Gastroesophageal sphincter (tissue), 4 donors: ENCODE measurements around the gene FAM184B. TPM values are rescaled to one million over a fixed set of nuclear protein-coding genes. Genes with fewer than 3 reads are reported as not detected.

Experiments used
- ATAC-seq: fragments of 150-250 bp; one replicate; pipeline ENCODE4 v1.9.1; 2016; ENCODE audit warnings: mild to moderate bottlenecking, moderate library complexity
- H3K27ac ChIP-seq, 4 donors: fragments of 200-600 bp; sonication (generic) in 3 of 4; 1 replicate in 3 of 4; 2 replicates in 1 of 4; pipeline ENCODE4 v1.5.1; 2016 to 2019
- H3K27me3 ChIP-seq: fragments of 200-600 bp; sonication (generic); one replicate; pipeline ENCODE4 v1.5.1; 2019
- H3K36me3 ChIP-seq, 2 donors: fragments of 200-600 bp; sonication (generic); one replicate each; pipeline ENCODE4 v1.5.1; 2019; ENCODE audit warnings: control low read depth in 1 of 2
- H3K4me1 ChIP-seq, 3 donors: fragments of 200-600 bp; sonication (generic); 1 replicate in 2 of 3; 2 replicates in 1 of 3; pipeline ENCODE4 v1.5.1; 2016 to 2019; ENCODE audit warnings: control low read depth in 2 of 3
- H3K4me3 ChIP-seq, 2 donors: fragments of 200-600 bp; sonication (generic); one replicate each; pipeline ENCODE4 v1.5.1; 2019; ENCODE audit warnings: mild to moderate bottlenecking in 1 of 2, moderate library complexity in 1 of 2
- H3K9me3 ChIP-seq, 3 donors: fragments of 200-600 bp; sonication (generic); one replicate each; pipeline ENCODE4 v1.5.1; 2017 to 2019; ENCODE audit warnings: control low read depth in 2 of 3
- CTCF ChIP-seq, 4 experiments: fragments of 200-600 bp in 2 of 4; fragments of 450-650 bp in 2 of 4; sonication (generic) in 1 of 4; IDR thresholded peaks; one replicate each; pipeline ENCODE4 v1.5.1; 2017 to 2019; ENCODE audit warnings: antibody characterized with exemption in 4 of 4, mild to moderate bottlenecking in 2 of 4, moderate library complexity in 2 of 4
- EP300 ChIP-seq: sonication (generic); formaldehyde crosslinking; IDR thresholded peaks from one replicate; pipeline ENCODE4 v1.6.1; 2017; ENCODE audit warnings: antibody characterized with exemption, mild to moderate bottlenecking
- POLR2A ChIP-seq, 2 donors: fragments of 450-650 bp; IDR thresholded peaks; one replicate each; pipeline ENCODE4 v1.6.1; 2017; ENCODE audit warnings: antibody characterized with exemption in 2 of 2, mild to moderate bottlenecking in 2 of 2, moderate library complexity in 1 of 2
- POLR2AphosphoS5 ChIP-seq: sonication (generic); formaldehyde crosslinking; IDR thresholded peaks from one replicate; pipeline ENCODE4 v1.6.1; 2017; ENCODE audit warnings: antibody characterized with exemption
- WGBS, 2 donors: methylation state at CpG; one replicate each; pipeline ENCODE4 v1.1.5; 2018; ENCODE audit warnings: low coverage in 1 of 2; 5-methylcytosine and 5-hydroxymethylcytosine counted together
- total RNA-seq, 4 donors: library from RNA; depleted of rRNA; stranded (reverse); fragments of >200 nt; gene quantifications; one replicate each; pipeline ENCODE4 v1.1.0, GENCODE V29; 2016

The FAM184B gene
- total RNA-seq, 4 donors from 2014 or later, result under 0.01 TPM; not detected in 3

- H3K36me3 ChIP-seq, result peaks cover 0 to 3% of the 10 kb centered on the region in 2 donors
- no peaks in the 10 kb centered on the region for H3K9me3 ChIP-seq
- TF ChIP-seq POLR2A (IDR thresholded peaks at IDR 0.05) (no peak), EP300 (no peak), CTCF (IDR thresholded peaks at IDR 0.05) (no peak), POLR2AphosphoS5 (no peak)
- no peak for ATAC-seq
- peaks cover 17% of the 10 kb centered on the region for H3K27me3 ChIP-seq
- peaks cover 0 to under 1% (median 0%) of the 10 kb centered on the region in 3 donors for H3K4me1 ChIP-seq
- 50 to 77% methylated on average over 2 to 5 of the region's 9 CpGs for WGBS, 2 donors
- H3K4me3 ChIP-seq, result no peak overlapping the region
- no peak overlapping the region for H3K27ac ChIP-seq
Measured at GRCh38 chr4:17647176-17647806, 134.1 kb downstream of the FAM184B start.

GRCh38 chr4:17646693-17647092 is 134.7 kb downstream of the FAM184B start:
- Histone ChIP-seq H3K27ac (no peak overlapping the region), H3K4me3 (no peak overlapping the region), H3K4me1 (peaks cover 0 to 6% (median 0%) of the 10 kb centered on the region in 3 donors), H3K9me3 (no peaks in the 10 kb centered on the region), H3K36me3 (peaks cover 0 to 7% of the 10 kb centered on the region in 2 donors), H3K27me3 (peaks cover 22% of the 10 kb centered on the region)
- ATAC-seq, result no peak
- WGBS, 2 donors, result 25 to 74% methylated on average over 2 to 3 of the region's 3 CpGs
- TF ChIP-seq CTCF (IDR thresholded peaks at IDR 0.05), result no peak
- TF ChIP-seq POLR2A (IDR thresholded peaks at IDR 0.05), result no peak
- no peak for TF ChIP-seq POLR2AphosphoS5
- TF ChIP-seq EP300, result no peak

GRCh38 chr4:17642398-17642783 is 139.0 kb downstream of the FAM184B start:
- H3K27me3 ChIP-seq, result peaks cover 22% of the 10 kb centered on the region
- H3K36me3 ChIP-seq, result peaks cover 0 to 7% of the 10 kb centered on the region in 2 donors
- 80 to 100% methylated on average over 1 of the region's 1 CpG for WGBS, 2 donors
- ATAC-seq, result no peak
- no peak overlapping the region for H3K4me3 ChIP-seq
- no peak overlapping the region for H3K27ac ChIP-seq
- TF ChIP-seq EP300 (no peak), POLR2A (IDR thresholded peaks at IDR 0.05) (no peak), CTCF (IDR thresholded peaks at IDR 0.05) (no peak), POLR2AphosphoS5 (no peak)
- H3K9me3 ChIP-seq, result no peaks in the 10 kb centered on the region
- H3K4me1 ChIP-seq, result peaks cover 0 to 7% (median 0%) of the 10 kb centered on the region in 3 donors

- TF ChIP-seq EP300, result no peak
- no peak for TF ChIP-seq CTCF (IDR thresholded peaks at IDR 0.05)
- TF ChIP-seq POLR2A (IDR thresholded peaks at IDR 0.05), result no peak
- TF ChIP-seq POLR2AphosphoS5, result no peak
- no peak for ATAC-seq
- no peaks in the 10 kb centered on the region for H3K9me3 ChIP-seq
- no peak overlapping the region for H3K4me3 ChIP-seq
- H3K4me1 ChIP-seq, result peaks cover 0 to 13% (median 0%) of the 10 kb centered on the region in 3 donors
- peaks cover 22% of the 10 kb centered on the region for H3K27me3 ChIP-seq
- WGBS, 2 donors, result no CpG with 5 or more reads among the region's 7 CpGs
- H3K27ac ChIP-seq, result no peak overlapping the region
- peaks cover 0 to 19% of the 10 kb centered on the region in 2 donors for H3K36me3 ChIP-seq
Measured at GRCh38 chr4:17639136-17639535, 142.3 kb downstream of the FAM184B start.
